Right ventricle myocardium superior (tissue), 1 donor: Measurements from ENCODE around the gene EMP2. TPM values are rescaled to one million over a fixed set of nuclear protein-coding genes. Genes with fewer than 3 reads are reported as not detected.
"Not testable (repeated sequence)": the region's sequence is repeated elsewhere in the genome, so short reads cannot be mapped to it uniquely, and the experiment has no call there.

Experiments
- ATAC-seq: fragments of 200-7000 bp; cut with Tn5 transposase; one replicate; pipeline ENCODE4 v1.9.1; 2020; ENCODE audit warnings: mild to moderate bottlenecking; ENCODE audit not compliant: poor library complexity
- DNase-seq: peaks from one replicate; pipeline ENCODE4 v3.0.0-alpha.2; 2020
- intact Hi-C: fragments of 100-400 bp; cut with DNase I; formaldehyde crosslinking; loops from one replicate; pipeline ENCODE4 v1.11.2; 2022
- total RNA-seq: library from RNA; stranded (reverse); fragmentation: NEBNext Ultra II Directional; extraction: Animal tissue kit (Norgen Biotek cat#: 25700); gene quantifications from one replicate; pipeline ENCODE4 v1.2.1, GENCODE V29; 2021
- donor health status: DM: no; HTN: yes; CAD: no; lungs with severe emphysema.

EMP2 gene
- total RNA-seq, 1 donor from 2014 or later: 81.0 TPM

DNA sequence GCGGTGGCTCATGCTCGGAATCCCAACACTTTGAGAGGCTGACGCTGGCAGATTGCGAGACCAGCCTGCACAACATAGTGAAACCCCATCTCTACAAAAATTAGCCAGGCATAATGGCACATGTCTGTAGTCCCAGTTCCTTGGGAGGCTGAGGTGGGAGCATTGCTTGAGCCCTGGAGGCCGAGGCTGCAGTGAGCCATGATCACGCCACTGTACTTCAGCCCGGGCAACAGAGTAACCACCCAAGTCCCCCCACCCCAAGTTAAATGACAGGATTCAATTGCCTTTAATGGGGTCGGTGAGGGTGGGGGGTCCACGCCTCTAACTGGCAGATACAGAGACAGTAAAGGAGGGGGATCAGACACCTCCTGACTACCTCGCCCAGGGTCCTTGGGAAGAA is 44.9 kb downstream of the EMP2 start:
- ATAC-seq (no peak), DNase-seq (no peak)
- intact Hi-C loops: no loop called here

DNA sequence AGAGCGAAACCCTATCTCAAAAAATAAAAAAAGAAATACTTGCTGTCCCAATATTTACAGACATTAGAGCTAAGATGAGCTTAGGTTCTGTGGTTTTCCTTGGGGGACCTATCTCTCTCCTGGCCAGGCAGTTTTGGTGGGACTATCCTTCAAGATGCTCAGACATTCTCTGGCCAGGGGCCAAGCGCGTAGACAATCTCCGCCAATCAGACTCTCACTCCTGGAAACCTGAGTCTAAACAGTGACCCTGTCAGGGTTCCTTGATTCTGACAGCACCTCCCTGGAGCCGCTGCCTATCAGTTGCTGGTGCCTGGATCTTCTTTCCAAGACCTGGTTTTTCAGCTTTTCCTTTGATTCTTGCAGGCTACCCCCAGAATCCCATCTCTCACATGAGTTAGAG is 45.6 kb downstream of the EMP2 start:
- DNase-seq (no peak), ATAC-seq (no peak)
- intact Hi-C loops: no loop called here

DNA sequence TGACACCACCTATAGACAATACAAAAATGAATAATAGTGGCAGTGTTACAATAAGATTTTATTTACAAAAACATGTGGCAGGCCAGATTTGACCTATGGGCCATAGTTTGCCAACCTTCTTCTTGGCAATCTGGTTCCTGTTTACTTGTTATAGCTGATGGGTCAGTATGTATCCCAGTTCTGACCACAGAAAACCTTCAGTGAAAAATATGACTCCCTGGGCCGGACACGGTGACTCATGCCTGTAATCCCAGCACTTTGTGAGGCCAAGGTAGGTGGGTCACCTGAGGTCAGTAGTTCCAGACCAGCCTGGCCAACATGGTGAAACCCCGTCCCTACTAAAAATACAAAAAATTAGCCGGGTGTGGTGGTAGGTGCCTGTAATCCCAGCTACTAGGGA is 46.8 kb downstream of the EMP2 start:
- intact Hi-C loops, ATAC-seq, DNase-seq: not testable (repeated sequence)

DNA sequence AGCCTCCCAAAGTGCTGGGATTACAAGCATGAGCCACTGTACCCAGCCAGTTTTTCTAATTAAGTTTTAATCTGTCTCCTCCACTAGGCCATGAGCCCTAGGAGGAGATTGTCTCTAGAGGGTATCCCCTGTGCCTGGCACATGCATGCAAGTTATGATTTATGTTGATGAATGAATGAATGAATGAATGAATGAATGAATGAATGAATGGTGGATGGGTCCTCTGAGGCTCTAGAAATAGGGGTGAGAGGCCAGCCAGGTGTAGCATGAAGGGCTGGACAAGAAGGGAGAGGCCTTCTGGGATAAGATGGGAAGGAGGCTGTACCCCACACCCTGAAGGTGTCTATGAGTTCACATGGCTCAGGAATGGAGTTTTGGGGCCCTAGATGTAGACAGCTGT is 48.8 kb downstream of the EMP2 start:
- intact Hi-C loops: no loop called here
- ATAC-seq (no peak), DNase-seq (no peak)

DNA sequence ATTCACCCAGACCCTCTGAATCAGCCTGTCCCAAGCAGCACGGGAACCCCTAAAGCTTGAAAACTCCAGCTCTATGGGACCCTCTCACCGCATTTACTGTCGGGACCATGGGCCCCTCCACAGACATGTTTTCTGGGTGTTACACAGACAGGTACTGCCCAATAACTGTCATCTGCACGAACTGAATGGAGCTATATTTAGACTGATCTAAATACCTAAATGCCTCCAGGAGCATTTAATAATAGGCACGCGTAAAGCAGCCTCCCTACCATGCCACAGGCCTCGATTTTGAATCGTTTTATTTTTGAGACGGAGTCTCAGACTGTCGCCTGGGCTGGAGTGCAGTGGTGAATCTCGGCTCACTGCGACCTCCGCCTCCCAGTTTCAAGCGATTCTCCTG is 49.7 kb downstream of the EMP2 start:
- ATAC-seq: peak; percentile 87
- intact Hi-C loops: no loop called here
- no peak for DNase-seq

DNA sequence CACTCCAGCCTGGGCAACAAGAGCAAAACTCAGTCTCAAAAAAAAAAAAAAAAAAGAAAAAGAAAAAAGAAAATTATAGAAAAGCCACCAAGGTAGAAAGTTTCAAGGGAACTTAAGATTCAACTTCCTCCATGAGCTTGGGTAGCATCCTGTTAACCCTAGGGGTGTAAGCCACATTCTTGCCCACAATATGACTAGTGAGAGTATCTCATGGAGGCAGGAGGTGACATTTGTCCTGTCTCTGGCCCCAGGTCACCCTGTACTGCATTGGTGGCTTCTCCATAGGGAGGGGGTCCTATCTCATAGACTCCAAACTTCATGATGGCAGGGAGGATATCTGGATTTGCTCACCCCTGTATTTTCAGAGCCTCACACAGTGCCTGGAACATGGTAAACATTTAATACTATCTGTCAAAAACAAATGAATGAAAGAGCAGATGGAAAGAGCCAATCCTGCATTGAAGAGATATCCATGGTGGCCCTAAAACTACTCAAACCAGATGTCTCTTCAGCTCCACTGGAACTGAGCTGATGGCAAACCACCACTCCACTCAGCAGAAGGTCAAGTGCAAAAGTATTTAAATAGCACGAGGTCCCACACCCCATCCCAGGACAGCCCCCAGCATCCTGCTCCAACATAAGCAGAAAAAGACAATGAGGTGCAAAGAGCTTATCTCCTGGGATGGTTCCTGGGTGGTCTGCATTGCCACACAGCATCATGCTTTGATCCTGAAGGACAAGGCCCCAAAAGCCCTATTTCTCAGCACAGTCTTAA is 50.3 kb downstream of the EMP2 start:
- intact Hi-C loops: loop anchor here (10.0 kb wide), 1 partner anchor 45 kb away; no protein-coding TSS in a partner anchor
- ATAC-seq (peak; percentile 64), DNase-seq (no peak)

DNA sequence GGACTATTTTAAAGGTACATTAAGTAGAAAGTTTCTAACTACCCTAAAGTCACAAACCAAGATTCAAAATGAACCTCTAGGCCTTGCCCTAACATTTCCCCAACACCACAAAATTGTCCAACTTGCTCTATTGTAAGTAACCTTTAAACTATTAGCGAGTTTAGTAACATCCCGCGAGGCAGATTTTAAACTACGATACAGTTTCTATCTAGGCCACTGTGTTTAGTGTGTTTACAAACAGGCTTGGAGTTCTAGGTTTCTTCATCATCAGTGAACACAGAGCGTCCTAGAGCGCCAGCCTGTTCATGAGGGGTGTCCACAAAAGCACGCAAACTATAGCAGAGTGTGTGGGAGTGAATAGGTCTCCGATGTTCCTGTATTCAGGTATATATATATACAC is 51.8 kb downstream of the EMP2 start:
- no peak for DNase-seq
- intact Hi-C loops: loop anchor here (10.0 kb wide), 1 partner anchor 46 kb away; no protein-coding TSS in a partner anchor
- no peak for ATAC-seq

DNA sequence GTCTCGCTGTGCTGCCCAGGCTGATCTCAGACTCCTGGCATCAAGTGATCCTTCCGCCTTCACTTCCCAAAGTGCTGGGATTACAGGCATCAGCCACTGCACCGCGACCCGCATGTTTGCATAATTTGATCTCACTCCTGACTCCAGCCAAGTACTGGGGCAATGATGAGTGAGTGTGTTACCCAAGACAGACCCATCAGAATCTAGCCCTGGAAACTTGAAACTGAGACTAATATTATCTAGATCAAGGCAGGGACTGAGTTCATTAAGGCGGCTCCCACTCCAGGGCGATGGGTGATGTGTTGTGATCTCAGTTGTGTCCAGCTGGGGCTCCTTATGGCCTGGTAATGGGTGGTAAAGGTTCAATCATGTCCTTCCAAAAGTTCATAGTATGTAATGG is 53.4 kb downstream of the EMP2 start:
- intact Hi-C loops: loop anchor here (10.0 kb wide), 1 partner anchor 48 kb away; no protein-coding TSS in a partner anchor
- ATAC-seq: no peak
- no peak for DNase-seq

DNA sequence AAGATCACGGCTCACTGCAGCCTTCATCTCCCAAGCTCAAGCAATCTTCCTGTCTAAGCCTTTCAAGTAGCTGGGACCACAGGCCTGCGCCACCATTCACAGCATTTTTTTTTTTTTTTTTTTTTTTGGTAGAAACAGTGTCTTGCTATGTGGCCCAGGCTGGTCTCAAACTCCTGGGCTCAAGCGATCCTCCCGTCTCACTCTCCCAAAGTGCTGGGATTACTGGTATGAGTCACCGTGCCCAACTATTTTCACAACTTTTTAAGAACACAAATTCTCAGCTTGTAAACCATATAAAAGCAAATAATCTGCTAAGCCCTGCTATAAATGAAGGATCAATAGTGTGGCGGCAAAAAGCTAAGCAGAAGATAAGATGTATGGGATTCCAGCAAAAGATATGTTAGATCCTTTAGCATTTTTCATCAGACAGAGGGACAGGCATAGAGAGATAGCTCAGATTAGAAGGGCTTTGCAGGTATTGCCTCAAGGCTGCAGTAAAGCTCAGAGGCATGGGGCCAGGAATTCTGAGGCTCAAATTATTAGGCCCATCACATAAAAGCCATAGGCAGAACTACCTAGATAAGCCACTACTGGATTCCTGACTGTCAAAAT is 55.1 kb downstream of the EMP2 start:
- no peak for ATAC-seq
- no peak for DNase-seq
- intact Hi-C loops: loop anchor here (10.0 kb wide), 1 partner anchor 49 kb away; no protein-coding TSS in a partner anchor

DNA sequence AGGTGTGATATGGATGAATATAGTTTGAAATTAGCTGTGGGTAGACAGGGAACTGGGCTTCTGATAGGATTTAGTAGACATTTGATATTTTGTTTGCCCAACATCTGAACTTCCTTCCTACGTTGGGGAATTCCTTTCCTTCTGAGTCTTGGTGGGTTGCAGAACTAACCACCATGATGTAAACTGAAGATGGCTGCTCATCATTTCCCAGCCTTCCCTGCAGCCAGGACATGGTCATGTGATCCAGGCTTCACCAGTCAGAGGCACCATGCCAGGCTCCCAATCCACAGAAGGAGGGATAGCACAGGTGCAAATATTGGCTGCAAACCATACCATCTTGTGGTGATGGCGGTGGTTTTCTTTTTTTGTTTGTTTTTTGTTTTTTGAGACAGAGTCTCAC is 57.4 kb downstream of the EMP2 start:
- intact Hi-C loops: loop anchor here (10.0 kb wide), 1 partner anchor 52 kb away; no protein-coding TSS in a partner anchor
- DNase-seq (no peak), ATAC-seq (no peak)

DNA sequence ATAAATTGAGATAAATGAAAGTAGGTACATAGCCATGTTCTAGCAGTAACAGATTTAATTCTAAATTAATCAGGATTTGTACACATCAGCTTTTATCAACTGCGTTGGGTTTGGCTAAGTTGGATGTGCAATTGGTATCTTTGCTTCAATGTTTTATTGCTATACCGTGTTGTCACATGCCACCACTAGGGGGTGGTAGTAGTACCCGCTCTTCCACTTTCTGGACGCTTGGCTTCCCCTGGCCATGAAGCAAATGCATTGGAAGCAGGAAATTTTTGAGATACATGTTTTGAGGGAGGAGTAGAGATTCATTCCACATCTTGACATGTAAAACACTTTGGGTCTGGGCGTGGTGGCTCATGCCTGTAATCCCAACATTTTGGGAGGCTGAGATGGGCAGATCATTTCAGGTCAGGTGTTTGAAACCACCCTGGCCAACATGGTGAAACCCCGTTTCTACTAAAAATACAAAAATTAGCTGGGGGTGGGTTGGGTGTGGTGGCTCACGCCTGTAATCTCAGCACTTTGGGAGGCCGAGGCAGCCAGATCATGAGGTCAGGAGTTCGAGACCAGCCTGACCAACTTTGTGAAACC is 58.6 kb downstream of the EMP2 start:
- DNase-seq (no peak), ATAC-seq (peak; percentile 81)
- intact Hi-C loops: loop anchor here (10.0 kb wide), 1 partner anchor 53 kb away; no protein-coding TSS in a partner anchor

DNA sequence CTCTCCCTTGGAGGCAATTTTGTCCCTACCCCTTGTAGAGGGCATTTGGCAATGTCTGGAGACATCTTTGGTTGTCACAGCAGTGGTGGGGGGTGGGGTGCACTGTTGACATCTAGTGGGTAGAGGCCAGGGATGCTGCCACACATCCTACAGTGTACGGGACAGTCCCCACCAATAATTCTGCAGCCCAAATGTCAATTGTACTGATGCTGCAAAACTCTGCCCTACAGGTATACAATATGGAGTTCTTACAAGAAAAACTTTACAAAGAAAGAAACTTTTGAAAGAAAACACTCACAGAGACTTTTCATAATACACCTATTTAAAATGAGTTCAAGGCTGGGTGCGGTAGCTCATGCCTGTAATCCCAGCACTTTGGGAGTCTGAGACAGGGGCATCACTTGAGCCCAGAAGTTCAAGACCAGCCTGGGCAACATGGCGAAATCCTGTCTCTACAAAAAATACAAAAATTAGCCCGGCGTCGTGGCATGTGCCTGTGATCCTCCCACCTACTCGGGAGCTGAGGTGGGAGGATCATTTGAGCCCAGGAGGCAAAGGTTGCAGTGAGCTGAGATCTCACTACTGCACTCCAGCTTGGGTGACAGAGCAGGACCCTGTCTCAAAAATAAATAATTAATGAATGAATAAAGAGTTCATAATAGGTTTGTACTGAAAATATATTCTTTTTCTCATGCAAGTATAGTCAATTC is 59.4 kb downstream of the EMP2 start:
- intact Hi-C loops: loop anchor here (10.0 kb wide), 1 partner anchor 54 kb away; no protein-coding TSS in a partner anchor
- DNase-seq (no peak), ATAC-seq (no peak)

DNA sequence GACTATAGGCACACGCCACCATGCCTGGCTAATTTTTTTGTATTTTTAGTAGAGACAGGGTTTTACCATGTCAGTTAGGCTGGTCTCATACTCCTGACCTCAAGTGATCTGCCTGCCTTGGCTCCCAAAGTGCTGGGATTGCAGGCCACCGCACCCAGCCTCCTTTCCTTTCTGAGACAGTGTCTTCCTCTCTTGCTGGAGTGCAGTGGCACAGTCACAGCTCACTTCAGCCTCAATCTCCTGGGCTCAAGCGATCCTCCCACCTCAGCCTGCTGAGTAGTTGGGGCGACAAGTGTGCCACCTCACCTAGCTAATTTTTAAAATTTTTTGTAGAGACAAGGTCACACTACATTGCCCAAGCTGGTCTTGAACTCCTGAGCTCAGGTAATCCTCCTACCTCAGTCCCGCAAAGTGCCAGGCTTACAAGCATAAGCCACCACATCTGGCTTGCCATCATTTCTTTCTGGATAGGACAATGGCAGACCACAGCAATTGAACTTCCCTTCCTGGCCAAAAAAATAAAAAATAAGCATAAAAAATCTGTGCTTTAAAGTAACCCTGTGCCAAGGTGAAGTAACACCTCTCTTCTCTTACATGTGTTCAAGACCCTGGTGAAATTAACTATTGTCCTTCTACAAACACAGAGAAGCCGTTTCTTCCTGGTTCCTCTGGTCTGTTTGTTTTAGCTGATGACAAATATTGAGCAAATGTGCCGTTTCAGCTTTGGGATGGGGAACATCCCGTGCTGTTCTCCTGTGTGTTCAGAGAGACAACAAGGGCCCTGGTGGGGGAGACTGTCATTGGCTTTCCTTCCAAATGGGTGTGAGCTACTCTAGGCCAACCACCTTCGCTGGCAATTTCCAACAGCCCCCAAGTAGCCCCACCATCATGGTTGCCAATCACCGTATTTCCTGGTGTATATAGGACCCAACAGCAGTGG is 60.2 kb downstream of the EMP2 start:
- ATAC-seq: no peak
- intact Hi-C loops: loop anchor here (5.0 to 10.0 kb wide), 2 partner anchors 55 to 402 kb away; no protein-coding TSS in a partner anchor
- no peak for DNase-seq

DNA sequence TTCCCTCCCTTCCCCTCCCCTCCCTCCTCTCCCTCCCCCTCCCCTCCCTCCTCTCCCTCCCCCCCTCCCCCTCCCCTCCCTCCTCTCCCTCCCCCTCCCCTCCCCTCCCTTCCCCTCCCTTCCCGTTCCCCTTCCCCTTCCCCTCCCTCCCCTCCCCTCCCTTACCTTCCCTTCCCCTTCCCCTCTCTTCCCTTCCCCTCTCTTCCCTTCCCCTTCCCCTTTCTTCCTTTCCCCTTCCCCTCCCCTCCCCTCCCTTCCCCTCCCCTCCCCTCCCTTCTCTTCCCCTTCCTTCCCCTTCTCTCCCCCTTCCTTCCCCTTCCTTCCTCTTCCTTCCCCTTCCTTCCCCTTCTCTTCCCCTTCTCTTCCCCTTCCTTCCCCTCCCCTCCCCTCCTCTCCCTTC is 61.1 kb downstream of the EMP2 start:
- intact Hi-C loops: loop anchor here (5.0 kb wide), 1 partner anchor 403 kb away; no protein-coding TSS in a partner anchor
- no peak for DNase-seq
- ATAC-seq: no peak

DNA sequence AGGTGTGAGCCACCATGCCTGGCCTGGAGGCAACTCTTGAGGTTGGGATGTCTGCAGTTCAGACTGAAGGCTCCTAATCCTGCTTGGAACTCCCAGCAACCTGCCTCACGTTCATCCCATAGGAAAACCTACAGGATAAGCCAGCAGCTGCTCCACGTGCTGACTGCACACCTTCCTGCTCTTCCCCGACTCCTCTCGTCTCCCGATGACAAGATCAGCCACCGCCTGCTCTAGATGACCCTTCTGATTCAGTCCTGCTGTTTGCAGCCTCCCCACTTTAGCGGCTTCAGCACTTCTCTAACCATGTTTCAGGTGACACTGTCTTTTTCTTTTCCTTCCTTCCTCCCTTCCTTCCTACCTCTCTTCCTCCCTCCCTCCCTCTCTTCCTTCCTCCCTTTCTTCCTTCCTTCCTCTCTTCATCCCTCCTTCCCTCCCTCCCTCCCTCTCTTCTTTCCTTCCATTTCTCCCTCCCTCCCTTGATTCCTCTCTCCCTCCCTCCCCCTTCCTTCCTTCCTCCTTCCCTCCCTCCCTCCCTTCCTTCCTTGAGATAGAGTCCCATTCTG is 61.8 kb downstream of the EMP2 start:
- intact Hi-C loops: loop anchor here (5.0 kb wide), 1 partner anchor 404 kb away; no protein-coding TSS in a partner anchor
- no peak for ATAC-seq
- DNase-seq: no peak

DNA sequence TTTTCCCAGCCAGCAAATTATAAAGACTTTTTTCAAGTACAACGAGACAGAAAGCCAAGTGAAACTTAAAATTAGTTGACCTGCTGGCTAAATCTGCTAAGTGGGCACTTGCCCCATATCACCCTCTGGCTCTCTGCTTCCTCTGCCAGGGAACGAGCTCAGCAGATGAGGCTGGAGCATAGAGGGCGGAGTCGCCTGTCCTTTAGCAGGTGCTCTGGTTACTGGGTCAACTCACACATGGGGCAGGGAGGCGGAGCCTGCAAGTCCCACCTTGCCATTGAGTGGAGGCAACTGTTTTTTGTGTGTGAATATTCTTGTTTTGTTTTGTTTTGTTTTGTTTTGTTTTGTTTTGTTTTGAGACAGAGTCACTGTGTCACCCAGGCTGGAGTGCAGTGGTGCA is 62.5 kb downstream of the EMP2 start:
- DNase-seq (no peak), ATAC-seq (peak; percentile 30)
- intact Hi-C loops: loop anchor here (5.0 kb wide), 1 partner anchor 404 kb away; no protein-coding TSS in a partner anchor

DNA sequence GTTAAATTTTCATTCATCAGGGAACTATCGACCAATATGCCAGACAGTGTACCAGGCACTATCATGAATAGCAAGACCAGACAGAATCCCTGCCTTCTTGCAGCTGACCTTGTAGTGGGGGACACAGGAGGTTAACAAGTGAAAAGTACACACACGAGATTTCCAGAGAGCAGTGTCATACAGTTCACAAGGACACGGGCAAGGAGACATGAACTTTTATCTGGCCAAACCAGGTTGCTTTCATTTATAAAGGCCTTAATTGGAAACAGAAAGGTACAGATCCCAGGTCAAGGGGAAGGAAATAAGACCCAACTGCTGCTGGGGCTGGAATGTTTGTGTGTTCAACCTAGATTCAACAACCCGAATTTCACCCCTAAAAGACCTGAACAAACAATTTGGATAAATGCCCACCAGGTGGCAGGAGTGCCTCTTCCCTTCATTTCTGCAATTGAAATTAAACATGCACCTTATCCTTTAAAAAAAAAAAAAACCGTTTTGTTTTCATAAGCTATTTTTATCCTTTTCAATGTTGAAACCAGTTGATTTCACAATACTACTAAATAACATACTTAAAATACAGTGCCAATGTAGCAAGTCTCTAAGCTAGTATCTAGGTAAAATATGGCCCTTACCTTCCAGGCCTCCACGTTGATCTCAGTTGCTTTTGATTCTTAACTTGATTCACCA is 65.9 kb downstream of the EMP2 start:
- intact Hi-C loops: loop anchor here (2.0 to 5.0 kb wide), 3 partner anchors 222 to 408 kb away; no protein-coding TSS in a partner anchor
- ATAC-seq (peak; percentile 60), DNase-seq (no peak)
